HEK293 (cell line): ENCODE data around the gene ITIH3.
A peak's percentile ranks its signal among the peaks of the same experiment; 100 is the strongest.

Experiments used
- FEZF1 ChIP-seq: fragments of 450-650 bp; formaldehyde crosslinking; IDR thresholded peaks from 2 replicates; pipeline ENCODE4 v1.5.1; 2016; ENCODE audit warnings: missing biosample characterization, missing genetic modification characterization
- GLI4 ChIP-seq: fragments of 450-650 bp; formaldehyde crosslinking; IDR thresholded peaks from 2 replicates; pipeline ENCODE4 v1.5.1; 2016; ENCODE audit warnings: missing biosample characterization, missing genetic modification characterization
- SETDB1 ChIP-seq: IDR thresholded peaks from one replicate; pipeline ENCODE4 v1.6.1; 2017; ENCODE audit warnings: mild to moderate bottlenecking, low read length, moderate library complexity, mixed read lengths; ENCODE audit not compliant: insufficient read length
- TRIM28 ChIP-seq: IDR thresholded peaks from 2 replicates; pipeline ENCODE4 v1.6.1; 2011; ENCODE audit warnings: low read length, control low read depth, borderline replicate concordance
- TSHZ1 ChIP-seq: fragments of 450-650 bp; formaldehyde crosslinking; IDR thresholded peaks from 2 replicates; pipeline ENCODE4 v1.5.1; 2016; ENCODE audit warnings: missing biosample characterization, missing genetic modification characterization, borderline replicate concordance
- ZBTB7A ChIP-seq: fragments of 450-650 bp; formaldehyde crosslinking; IDR thresholded peaks from 2 replicates; pipeline ENCODE4 v1.5.1; 2016; ENCODE audit warnings: low read depth, missing biosample characterization, missing genetic modification characterization
- ZFHX2 ChIP-seq: fragments of 450-650 bp; formaldehyde crosslinking; conservative IDR thresholded peaks from 2 replicates; pipeline ENCODE4 v1.5.1; 2016; ENCODE audit warnings: missing biosample characterization, missing genetic modification characterization
- ZNF132 ChIP-seq: fragments of 450-650 bp; formaldehyde crosslinking; IDR thresholded peaks from 2 replicates; pipeline ENCODE4 v1.5.1; 2017; ENCODE audit warnings: missing biosample characterization, missing genetic modification characterization, borderline replicate concordance
- ZNF366 ChIP-seq: fragments of 450-650 bp; formaldehyde crosslinking; conservative IDR thresholded peaks from 2 replicates; pipeline ENCODE4 v1.5.1; 2016; ENCODE audit warnings: missing biosample characterization, missing genetic modification characterization
- ZNF433 ChIP-seq: fragments of 450-650 bp; formaldehyde crosslinking; IDR thresholded peaks from 2 replicates; pipeline ENCODE4 v1.5.1; 2016; ENCODE audit warnings: missing biosample characterization, missing genetic modification characterization, low read depth
- ZNF549 ChIP-seq: fragments of 450-650 bp; IDR thresholded peaks from 2 replicates; pipeline ENCODE4 v1.5.1; 2018; ENCODE audit warnings: missing biosample characterization, missing genetic modification characterization, mild to moderate bottlenecking, inconsistent platforms, moderate library complexity
- ZNF639 ChIP-seq: fragments of 450-650 bp; formaldehyde crosslinking; IDR thresholded peaks from 2 replicates; pipeline ENCODE4 v1.5.1; 2016; ENCODE audit warnings: missing biosample characterization, missing genetic modification characterization
- ZNF645 ChIP-seq: fragments of 450-650 bp; formaldehyde crosslinking; IDR thresholded peaks from 2 replicates; pipeline ENCODE4; 2016; ENCODE audit warnings: missing biosample characterization, missing genetic modification characterization
- ZNF76 ChIP-seq: fragments of 450-650 bp; formaldehyde crosslinking; IDR thresholded peaks from 2 replicates; pipeline ENCODE4; 2016; ENCODE audit warnings: low read depth, missing biosample characterization, missing genetic modification characterization, borderline replicate concordance
- TF ChIP-seq, protein P1 (sequence below): fragments of 450-650 bp; formaldehyde crosslinking; IDR thresholded peaks from 2 replicates; pipeline ENCODE4 v1.5.1; 2016; ENCODE audit warnings: missing biosample characterization, missing genetic modification characterization
- TF ChIP-seq, protein P2 (sequence below): fragments of 450-650 bp; formaldehyde crosslinking; conservative IDR thresholded peaks from 2 replicates; pipeline ENCODE4 v1.5.1; 2016; ENCODE audit warnings: low read depth, missing biosample characterization, missing genetic modification characterization
- TF ChIP-seq, protein P3 (sequence below): fragments of 450-650 bp; formaldehyde crosslinking; IDR thresholded peaks from 2 replicates; pipeline ENCODE4 v1.5.1; 2016; ENCODE audit warnings: missing biosample characterization, missing genetic modification characterization
- TF ChIP-seq, protein P4 (sequence below): fragments of 450-650 bp; formaldehyde crosslinking; IDR thresholded peaks from 2 replicates; pipeline ENCODE4 v1.5.1; 2016; ENCODE audit warnings: missing biosample characterization, missing genetic modification characterization, borderline replicate concordance
- TF ChIP-seq, protein P5 (sequence below): fragments of 450-650 bp; formaldehyde crosslinking; IDR thresholded peaks from 2 replicates; pipeline ENCODE4 v1.5.1; 2016; ENCODE audit warnings: missing biosample characterization, missing genetic modification characterization

ITIH3 gene

GRCh38 chr3:52770496-52771333, 23.9 kb upstream of the ITIH3 start, which contains the start of gene NEK4 (continued):
- TF ChIP-seq ZFHX2 (tag by site-specific recombination) (peak; percentile 59; the same call in 1 of the 2 replicates), TRIM28 (no peak), ZNF433 (tag by site-specific recombination) (no peak), ZNF76 (no peak), ZNF549 (tag by site-specific recombination) (no peak), ZNF639 (no peak), SETDB1 (no peak), ZBTB7A (tag by site-specific recombination) (no peak), FEZF1 (tag by site-specific recombination) (no peak), ZNF645 (tag by site-specific recombination) (no peak), ZNF366 (tag by site-specific recombination) (no peak), GLI4 (tag by site-specific recombination) (no peak), TSHZ1 (tag by site-specific recombination) (peak; percentile 4; the same call in 1 of the 2 replicates), ZNF132 (no peak)
- TF ChIP-seq, protein P1, sequence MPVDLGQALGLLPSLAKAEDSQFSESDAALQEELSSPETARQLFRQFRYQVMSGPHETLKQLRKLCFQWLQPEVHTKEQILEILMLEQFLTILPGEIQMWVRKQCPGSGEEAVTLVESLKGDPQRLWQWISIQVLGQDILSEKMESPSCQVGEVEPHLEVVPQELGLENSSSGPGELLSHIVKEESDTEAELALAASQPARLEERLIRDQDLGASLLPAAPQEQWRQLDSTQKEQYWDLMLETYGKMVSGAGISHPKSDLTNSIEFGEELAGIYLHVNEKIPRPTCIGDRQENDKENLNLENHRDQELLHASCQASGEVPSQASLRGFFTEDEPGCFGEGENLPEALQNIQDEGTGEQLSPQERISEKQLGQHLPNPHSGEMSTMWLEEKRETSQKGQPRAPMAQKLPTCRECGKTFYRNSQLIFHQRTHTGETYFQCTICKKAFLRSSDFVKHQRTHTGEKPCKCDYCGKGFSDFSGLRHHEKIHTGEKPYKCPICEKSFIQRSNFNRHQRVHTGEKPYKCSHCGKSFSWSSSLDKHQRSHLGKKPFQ (tag by site-specific recombination), result no peak
- TF ChIP-seq, protein P2, sequence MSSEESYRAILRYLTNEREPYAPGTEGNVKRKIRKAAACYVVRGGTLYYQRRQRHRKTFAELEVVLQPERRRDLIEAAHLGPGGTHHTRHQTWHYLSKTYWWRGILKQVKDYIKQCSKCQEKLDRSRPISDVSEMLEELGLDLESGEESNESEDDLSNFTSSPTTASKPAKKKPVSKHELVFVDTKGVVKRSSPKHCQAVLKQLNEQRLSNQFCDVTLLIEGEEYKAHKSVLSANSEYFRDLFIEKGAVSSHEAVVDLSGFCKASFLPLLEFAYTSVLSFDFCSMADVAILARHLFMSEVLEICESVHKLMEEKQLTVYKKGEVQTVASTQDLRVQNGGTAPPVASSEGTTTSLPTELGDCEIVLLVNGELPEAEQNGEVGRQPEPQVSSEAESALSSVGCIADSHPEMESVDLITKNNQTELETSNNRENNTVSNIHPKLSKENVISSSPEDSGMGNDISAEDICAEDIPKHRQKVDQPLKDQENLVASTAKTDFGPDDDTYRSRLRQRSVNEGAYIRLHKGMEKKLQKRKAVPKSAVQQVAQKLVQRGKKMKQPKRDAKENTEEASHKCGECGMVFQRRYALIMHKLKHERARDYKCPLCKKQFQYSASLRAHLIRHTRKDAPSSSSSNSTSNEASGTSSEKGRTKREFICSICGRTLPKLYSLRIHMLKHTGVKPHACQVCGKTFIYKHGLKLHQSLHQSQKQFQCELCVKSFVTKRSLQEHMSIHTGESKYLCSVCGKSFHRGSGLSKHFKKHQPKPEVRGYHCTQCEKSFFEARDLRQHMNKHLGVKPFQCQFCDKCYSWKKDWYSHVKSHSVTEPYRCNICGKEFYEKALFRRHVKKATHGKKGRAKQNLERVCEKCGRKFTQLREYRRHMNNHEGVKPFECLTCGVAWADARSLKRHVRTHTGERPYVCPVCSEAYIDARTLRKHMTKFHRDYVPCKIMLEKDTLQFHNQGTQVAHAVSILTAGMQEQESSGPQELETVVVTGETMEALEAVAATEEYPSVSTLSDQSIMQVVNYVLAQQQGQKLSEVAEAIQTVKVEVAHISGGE (tag by site-specific recombination), result peak; percentile 85
- TF ChIP-seq, protein P3, sequence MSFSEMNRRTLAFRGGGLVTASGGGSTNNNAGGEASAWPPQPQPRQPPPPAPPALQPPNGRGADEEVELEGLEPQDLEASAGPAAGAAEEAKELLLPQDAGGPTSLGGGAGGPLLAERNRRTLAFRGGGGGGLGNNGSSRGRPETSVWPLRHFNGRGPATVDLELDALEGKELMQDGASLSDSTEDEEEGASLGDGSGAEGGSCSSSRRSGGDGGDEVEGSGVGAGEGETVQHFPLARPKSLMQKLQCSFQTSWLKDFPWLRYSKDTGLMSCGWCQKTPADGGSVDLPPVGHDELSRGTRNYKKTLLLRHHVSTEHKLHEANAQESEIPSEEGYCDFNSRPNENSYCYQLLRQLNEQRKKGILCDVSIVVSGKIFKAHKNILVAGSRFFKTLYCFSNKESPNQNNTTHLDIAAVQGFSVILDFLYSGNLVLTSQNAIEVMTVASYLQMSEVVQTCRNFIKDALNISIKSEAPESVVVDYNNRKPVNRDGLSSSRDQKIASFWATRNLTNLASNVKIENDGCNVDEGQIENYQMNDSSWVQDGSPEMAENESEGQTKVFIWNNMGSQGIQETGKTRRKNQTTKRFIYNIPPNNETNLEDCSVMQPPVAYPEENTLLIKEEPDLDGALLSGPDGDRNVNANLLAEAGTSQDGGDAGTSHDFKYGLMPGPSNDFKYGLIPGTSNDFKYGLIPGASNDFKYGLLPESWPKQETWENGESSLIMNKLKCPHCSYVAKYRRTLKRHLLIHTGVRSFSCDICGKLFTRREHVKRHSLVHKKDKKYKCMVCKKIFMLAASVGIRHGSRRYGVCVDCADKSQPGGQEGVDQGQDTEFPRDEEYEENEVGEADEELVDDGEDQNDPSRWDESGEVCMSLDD (tag by site-specific recombination), result no peak
- TF ChIP-seq, protein P4, sequence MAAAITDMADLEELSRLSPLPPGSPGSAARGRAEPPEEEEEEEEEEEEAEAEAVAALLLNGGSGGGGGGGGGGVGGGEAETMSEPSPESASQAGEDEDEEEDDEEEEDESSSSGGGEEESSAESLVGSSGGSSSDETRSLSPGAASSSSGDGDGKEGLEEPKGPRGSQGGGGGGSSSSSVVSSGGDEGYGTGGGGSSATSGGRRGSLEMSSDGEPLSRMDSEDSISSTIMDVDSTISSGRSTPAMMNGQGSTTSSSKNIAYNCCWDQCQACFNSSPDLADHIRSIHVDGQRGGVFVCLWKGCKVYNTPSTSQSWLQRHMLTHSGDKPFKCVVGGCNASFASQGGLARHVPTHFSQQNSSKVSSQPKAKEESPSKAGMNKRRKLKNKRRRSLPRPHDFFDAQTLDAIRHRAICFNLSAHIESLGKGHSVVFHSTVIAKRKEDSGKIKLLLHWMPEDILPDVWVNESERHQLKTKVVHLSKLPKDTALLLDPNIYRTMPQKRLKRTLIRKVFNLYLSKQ (tag by site-specific recombination), result no peak
- TF ChIP-seq, protein P5, sequence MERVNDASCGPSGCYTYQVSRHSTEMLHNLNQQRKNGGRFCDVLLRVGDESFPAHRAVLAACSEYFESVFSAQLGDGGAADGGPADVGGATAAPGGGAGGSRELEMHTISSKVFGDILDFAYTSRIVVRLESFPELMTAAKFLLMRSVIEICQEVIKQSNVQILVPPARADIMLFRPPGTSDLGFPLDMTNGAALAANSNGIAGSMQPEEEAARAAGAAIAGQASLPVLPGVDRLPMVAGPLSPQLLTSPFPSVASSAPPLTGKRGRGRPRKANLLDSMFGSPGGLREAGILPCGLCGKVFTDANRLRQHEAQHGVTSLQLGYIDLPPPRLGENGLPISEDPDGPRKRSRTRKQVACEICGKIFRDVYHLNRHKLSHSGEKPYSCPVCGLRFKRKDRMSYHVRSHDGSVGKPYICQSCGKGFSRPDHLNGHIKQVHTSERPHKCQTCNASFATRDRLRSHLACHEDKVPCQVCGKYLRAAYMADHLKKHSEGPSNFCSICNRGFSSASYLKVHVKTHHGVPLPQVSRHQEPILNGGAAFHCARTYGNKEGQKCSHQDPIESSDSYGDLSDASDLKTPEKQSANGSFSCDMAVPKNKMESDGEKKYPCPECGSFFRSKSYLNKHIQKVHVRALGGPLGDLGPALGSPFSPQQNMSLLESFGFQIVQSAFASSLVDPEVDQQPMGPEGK (tag by site-specific recombination), result peak; percentile 73
